ENCODE measurements around the gene SLC46A1.
A peak's percentile ranks its signal among the peaks of the same experiment; 100 is the strongest.

SLC46A1 gene

DNA sequence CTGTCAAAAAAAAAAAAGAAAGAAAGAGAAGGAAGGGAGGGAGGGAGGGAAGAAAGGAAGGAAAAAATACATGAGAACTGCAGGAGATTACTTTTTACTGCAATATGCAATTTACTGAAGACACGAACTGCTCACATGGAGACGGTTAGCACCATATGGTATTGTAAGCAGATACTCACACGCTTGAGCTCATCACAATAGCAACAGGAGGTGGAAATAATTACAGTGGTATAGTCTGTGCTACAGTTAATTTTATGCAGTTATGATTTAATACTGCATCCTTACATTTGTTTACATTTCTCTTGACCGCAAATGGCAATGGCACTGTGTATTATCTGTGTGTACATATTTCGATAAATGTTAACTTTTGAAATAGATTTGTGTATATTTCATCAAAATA is 21.4 kb upstream of the SLC46A1 start:
- Histone ChIP-seq H2AFZ (ENCODE audit: low read depth, low read length) (no peak overlapping the region), H3K4me2 (ENCODE audit: insufficient read depth, low read length) (no peak overlapping the region), H4K20me1 (ENCODE audit: insufficient read depth, low read length) (peaks cover 2% of the 10 kb centered on the region; the same call in 1 of the 2 replicates), H3K9me3 (ENCODE audit: insufficient read depth, low read length, severe bottlenecking) (no peaks in the 10 kb centered on the region), H3K27me3 (ENCODE audit: insufficient read depth, low read length, poor library complexity) (peaks cover 3% of the 10 kb centered on the region), H3K36me3 (ENCODE audit: insufficient read depth, low read length) (no peaks in the 10 kb centered on the region), H3K9ac (ENCODE audit: low read depth, low read length) (no peak overlapping the region), H3K4me1 (ENCODE audit: insufficient read depth, low read length) (no peaks in the 10 kb centered on the region), H3K79me2 (ENCODE audit: insufficient read depth, low read length) (no peaks in the 10 kb centered on the region), H3K27ac (ENCODE audit: low read length) (no peak overlapping the region), H3K4me3 (ENCODE audit: low read depth in 1 of 2, low read length in 2 of 2) (no peak overlapping the region)
- ATAC-seq (ENCODE audit: insufficient read depth, low read depth): no peak
- TF ChIP-seq CTCF (IDR thresholded peaks at IDR 0.05; ENCODE audit: borderline replicate concordance, extremely low read depth, low read length, poor library complexity, severe bottlenecking) (no peak), EZH2 (IDR thresholded peaks at IDR 0.05; ENCODE audit: borderline replicate concordance, low read depth, low read length, severe bottlenecking) (no peak)
- no peak for DNase-seq

GRCh38 chr17:28426081-28426519 is 20.1 kb upstream of the SLC46A1 start:
- TF ChIP-seq CTCF (IDR thresholded peaks at IDR 0.05; ENCODE audit: borderline replicate concordance, extremely low read depth, low read length, poor library complexity, severe bottlenecking) (peak; percentile 48), EZH2 (IDR thresholded peaks at IDR 0.05; ENCODE audit: borderline replicate concordance, low read depth, low read length, severe bottlenecking) (no peak)
- Histone ChIP-seq H3K79me2 (ENCODE audit: insufficient read depth, low read length) (no peaks in the 10 kb centered on the region), H3K4me1 (ENCODE audit: insufficient read depth, low read length) (no peaks in the 10 kb centered on the region), H3K4me2 (ENCODE audit: insufficient read depth, low read length) (no peak overlapping the region), H3K27me3 (ENCODE audit: insufficient read depth, low read length, poor library complexity) (peaks cover 3% of the 10 kb centered on the region), H3K27ac (ENCODE audit: low read length) (no peak overlapping the region), H2AFZ (ENCODE audit: low read depth, low read length) (no peak overlapping the region), H3K9me3 (ENCODE audit: insufficient read depth, low read length, severe bottlenecking) (no peaks in the 10 kb centered on the region), H3K9ac (ENCODE audit: low read depth, low read length) (no peak overlapping the region), H4K20me1 (ENCODE audit: insufficient read depth, low read length) (peaks cover 2% of the 10 kb centered on the region; the same call in 1 of the 2 replicates), H3K36me3 (ENCODE audit: insufficient read depth, low read length) (no peaks in the 10 kb centered on the region), H3K4me3 (ENCODE audit: low read depth in 1 of 2, low read length in 2 of 2) (no peak overlapping the region)
- ATAC-seq (ENCODE audit: insufficient read depth, low read depth) (peak; percentile 50; the same call in 1 of the 3 replicates), DNase-seq (peak; percentile 8)

- Histone ChIP-seq H2AFZ (ENCODE audit: low read depth, low read length) (no peak overlapping the region), H3K27ac (ENCODE audit: low read length) (no peak overlapping the region), H3K4me1 (ENCODE audit: insufficient read depth, low read length) (no peaks in the 10 kb centered on the region), H3K4me3 (ENCODE audit: low read depth in 1 of 2, low read length in 2 of 2) (no peak overlapping the region), H4K20me1 (ENCODE audit: insufficient read depth, low read length) (peaks cover 2% of the 10 kb centered on the region; the same call in 1 of the 2 replicates), H3K9ac (ENCODE audit: low read depth, low read length) (no peak overlapping the region), H3K27me3 (ENCODE audit: insufficient read depth, low read length, poor library complexity) (peaks cover 3% of the 10 kb centered on the region), H3K36me3 (ENCODE audit: insufficient read depth, low read length) (no peaks in the 10 kb centered on the region), H3K4me2 (ENCODE audit: insufficient read depth, low read length) (no peak overlapping the region), H3K9me3 (ENCODE audit: insufficient read depth, low read length, severe bottlenecking) (no peaks in the 10 kb centered on the region), H3K79me2 (ENCODE audit: insufficient read depth, low read length) (no peaks in the 10 kb centered on the region)
- TF ChIP-seq EZH2 (IDR thresholded peaks at IDR 0.05; ENCODE audit: borderline replicate concordance, low read depth, low read length, severe bottlenecking) (no peak), CTCF (IDR thresholded peaks at IDR 0.05; ENCODE audit: borderline replicate concordance, extremely low read depth, low read length, poor library complexity, severe bottlenecking) (no peak)
- ATAC-seq (ENCODE audit: insufficient read depth, low read depth): no peak
- DNase-seq: no peak
These were observed 19.2 kb upstream of the SLC46A1 start for GRCh38 chr17:28425206-28425605.
